ENCODE data around the gene BEND6.

DNA sequence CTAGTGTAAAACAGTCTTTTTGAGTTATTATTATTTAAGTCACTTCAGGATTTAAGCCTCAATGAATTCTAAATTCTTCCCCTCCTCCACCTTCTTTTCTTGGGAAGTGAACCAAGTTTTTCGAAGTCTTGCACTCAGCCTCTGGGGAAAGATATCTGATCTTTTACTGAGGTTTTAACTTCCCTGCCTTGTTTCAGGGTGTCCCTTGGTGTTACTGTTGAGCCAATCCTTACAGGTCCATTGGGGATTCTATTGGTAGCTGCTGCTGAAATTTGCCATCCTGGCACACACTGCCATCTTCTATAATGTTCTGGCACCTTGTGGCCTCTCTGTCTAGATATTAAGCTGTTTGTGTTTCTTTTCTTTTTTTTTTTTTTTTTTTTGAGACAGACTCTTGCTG lies 31.7 kb downstream of the BEND6 start:
- TF ChIP-seq BHLHE40 (IDR thresholded peaks at IDR 0.05; ENCODE audit: borderline replicate concordance) (no peak), SUZ12 (IDR thresholded peaks at IDR 0.05) (no peak)
